ENCODE results near the gene BRWD1. TPM values are rescaled to one million over a fixed set of nuclear protein-coding genes. Genes with fewer than 3 reads are reported as not detected.
"Not testable (repeated sequence)": the region's sequence is repeated elsewhere in the genome, so short reads cannot be mapped to it uniquely, and the experiment has no call there.

The BRWD1 gene
- total and polyA plus RNA-seq, 3 donors from 2014 or later: 32.8 to 123 (median 102) TPM

DNA sequence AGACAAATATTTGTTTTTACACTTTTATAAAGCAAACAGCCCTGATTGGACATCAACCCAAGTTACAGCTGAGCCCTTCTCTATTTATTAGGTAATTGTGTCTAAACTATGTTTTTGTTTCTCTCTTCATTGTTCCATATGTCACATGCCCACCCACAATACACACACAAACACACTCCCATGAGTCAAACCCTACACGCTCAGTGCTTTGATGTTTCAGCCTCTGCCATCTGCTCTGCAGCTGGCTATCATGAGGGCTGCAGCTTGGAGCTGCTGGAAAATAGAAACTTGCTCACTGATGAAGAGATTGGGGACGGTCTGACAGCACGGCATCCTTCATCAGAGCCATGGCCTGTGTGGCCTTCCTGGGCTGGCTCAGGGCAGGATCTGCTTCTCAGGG, 171.9 kb downstream of the BRWD1 start:
- Histone ChIP-seq H3K27ac (no peak overlapping the region), H3K27me3 (no peaks in the 10 kb centered on the region), H3K4me1 (peaks cover 14% of the 10 kb centered on the region), H3K36me3 (ENCODE audit: low read depth, missing control alignments) (no peaks in the 10 kb centered on the region), H3K9me3 (no peaks in the 10 kb centered on the region), H3K4me3 (no peak overlapping the region)
- no peak for TF ChIP-seq POLR2A (IDR thresholded peaks at IDR 0.05)
- TF ChIP-seq, protein P1, sequence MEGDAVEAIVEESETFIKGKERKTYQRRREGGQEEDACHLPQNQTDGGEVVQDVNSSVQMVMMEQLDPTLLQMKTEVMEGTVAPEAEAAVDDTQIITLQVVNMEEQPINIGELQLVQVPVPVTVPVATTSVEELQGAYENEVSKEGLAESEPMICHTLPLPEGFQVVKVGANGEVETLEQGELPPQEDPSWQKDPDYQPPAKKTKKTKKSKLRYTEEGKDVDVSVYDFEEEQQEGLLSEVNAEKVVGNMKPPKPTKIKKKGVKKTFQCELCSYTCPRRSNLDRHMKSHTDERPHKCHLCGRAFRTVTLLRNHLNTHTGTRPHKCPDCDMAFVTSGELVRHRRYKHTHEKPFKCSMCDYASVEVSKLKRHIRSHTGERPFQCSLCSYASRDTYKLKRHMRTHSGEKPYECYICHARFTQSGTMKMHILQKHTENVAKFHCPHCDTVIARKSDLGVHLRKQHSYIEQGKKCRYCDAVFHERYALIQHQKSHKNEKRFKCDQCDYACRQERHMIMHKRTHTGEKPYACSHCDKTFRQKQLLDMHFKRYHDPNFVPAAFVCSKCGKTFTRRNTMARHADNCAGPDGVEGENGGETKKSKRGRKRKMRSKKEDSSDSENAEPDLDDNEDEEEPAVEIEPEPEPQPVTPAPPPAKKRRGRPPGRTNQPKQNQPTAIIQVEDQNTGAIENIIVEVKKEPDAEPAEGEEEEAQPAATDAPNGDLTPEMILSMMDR (IDR thresholded peaks at IDR 0.05): no peak
- no peak for DNase-seq
- 78 to 88% methylated on average over 3 of the region's 3 CpGs for WGBS, 2 donors
- intact Hi-C loops (cut with DNase I; ENCODE audit: low total_unique reads): no loop called here

DNA sequence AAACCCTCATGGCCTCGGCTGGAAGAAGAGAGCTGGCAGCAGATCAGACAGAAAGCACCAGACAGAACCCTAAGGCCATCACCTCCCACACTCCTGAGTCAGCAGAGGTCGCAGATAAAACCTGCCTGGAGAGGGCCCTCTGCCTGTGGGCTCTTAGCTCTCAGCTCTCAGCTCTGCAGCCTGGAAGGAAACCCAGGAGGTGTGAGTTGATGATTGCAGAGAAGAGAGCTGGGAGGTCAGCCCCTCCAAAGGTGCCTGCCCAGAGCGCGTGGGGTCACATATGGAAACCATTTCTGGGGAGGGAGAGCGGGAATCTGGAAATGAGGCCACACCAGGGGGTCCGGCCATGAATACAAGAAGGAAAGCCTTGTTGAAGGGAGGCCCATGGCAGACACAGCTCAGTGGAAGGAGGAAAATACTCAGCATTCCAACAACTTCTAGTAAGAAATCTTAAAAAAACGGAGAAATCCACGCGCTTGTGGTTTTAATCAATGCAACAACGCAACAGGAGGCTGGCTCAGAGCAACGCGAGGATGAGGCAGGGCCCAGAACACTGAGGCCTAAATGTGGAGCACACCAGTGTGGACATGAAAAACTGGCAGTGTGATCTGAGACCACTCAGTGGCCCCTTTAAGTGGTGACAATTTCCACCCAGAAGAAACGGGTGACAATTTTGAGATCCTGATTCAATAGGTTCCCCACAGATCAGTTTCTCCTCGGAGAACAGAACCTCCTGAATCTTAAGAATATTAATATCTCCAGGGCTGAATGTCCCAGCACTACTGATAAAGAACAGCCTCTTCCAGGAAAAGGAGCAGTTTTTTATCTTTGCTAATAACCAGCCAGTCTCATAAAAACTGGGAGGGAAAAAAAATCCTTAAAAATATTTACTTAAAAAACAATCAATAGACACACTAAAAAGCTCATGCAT, 175.9 kb downstream of the BRWD1 start:
- Histone ChIP-seq H3K9me3 (no peaks in the 10 kb centered on the region), H3K4me1 (peaks cover 14% of the 10 kb centered on the region), H3K27ac (peak overlapping the region; percentile 77 to 84), H3K27me3 (no peaks in the 10 kb centered on the region), H3K36me3 (ENCODE audit: low read depth, missing control alignments) (no peaks in the 10 kb centered on the region), H3K4me3 (no peak overlapping the region)
- intact Hi-C loops (cut with DNase I; ENCODE audit: low total_unique reads): no loop called here
- 27 to 42% methylated on average over 13 to 14 of the region's 14 CpGs for WGBS, 2 donors
- TF ChIP-seq POLR2A (IDR thresholded peaks at IDR 0.05): no peak
- TF ChIP-seq, protein P1 (IDR thresholded peaks at IDR 0.05): no peak
- DNase-seq: peak; percentile 79

DNA sequence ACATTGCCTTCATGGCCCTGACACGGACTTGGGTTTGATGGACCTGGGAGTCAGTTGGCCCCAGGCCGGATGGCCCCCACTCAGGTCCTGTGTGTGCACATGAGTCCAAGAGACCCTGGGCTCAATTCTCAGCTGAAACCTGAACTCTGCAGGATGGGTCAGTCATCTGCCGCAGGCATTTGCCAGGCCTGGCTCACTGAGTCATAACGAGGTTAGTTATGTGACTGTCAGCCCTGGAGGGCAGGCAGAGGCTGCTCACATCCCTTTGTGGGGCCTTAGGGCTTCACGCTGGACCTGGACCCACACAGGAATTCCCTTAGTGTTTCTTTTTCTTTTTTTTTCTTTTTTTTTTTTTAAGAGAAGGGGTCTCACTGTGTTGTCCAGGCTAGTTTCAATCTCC, 176.7 kb downstream of the BRWD1 start:
- H3K4me3 ChIP-seq: no peak overlapping the region
- no peak for DNase-seq
- intact Hi-C loops (cut with DNase I; ENCODE audit: low total_unique reads): no loop called here
- H3K27me3 ChIP-seq: no peaks in the 10 kb centered on the region
- H3K27ac ChIP-seq: peak overlapping the region; percentile 77 to 84
- H3K4me1 ChIP-seq: peaks cover 14% of the 10 kb centered on the region
- TF ChIP-seq POLR2A (IDR thresholded peaks at IDR 0.05): no peak
- TF ChIP-seq, protein P1 (IDR thresholded peaks at IDR 0.05): no peak
- no peaks in the 10 kb centered on the region for H3K36me3 ChIP-seq (ENCODE audit: low read depth, missing control alignments)
- 72 to 83% methylated on average over 4 to 5 of the region's 5 CpGs for WGBS, 2 donors
- no peaks in the 10 kb centered on the region for H3K9me3 ChIP-seq

DNA sequence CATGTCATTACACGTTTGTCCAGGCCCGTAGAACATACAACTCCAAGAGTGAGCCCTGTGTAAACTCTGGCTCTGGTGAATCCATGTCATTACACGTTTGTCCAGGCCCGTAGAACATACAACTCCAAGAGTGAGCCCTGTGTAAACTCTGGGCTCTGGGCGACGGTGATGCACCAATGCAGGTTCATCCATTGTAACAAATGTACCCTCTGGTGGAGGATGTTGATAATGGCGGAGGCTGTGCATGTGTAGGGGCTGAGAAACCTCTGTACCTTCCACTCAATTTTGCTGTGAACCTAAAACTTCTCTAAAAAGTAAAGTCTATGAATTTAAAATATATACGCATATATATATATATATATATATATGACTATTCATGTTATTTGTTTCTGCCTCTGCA, 177.3 kb downstream of the BRWD1 start:
- TF ChIP-seq, protein P1 (IDR thresholded peaks at IDR 0.05): peak in 1 of 3 experiments; percentile 18
- H3K36me3 ChIP-seq (ENCODE audit: low read depth, missing control alignments); H3K27ac ChIP-seq; H3K27me3 ChIP-seq; H3K4me3 ChIP-seq; DNase-seq; intact Hi-C loops (cut with DNase I; ENCODE audit: low total_unique reads); H3K9me3 ChIP-seq: not testable (repeated sequence)
- H3K4me1 ChIP-seq: peaks cover 14% of the 10 kb centered on the region
- 80 to 93% methylated on average over 8 of the region's 8 CpGs for WGBS, 2 donors
